SJSA1 (cell line): ENCODE measurements around the gene PTK7. TPM values are rescaled to one million over a fixed set of nuclear protein-coding genes. Genes with fewer than 3 reads are reported as not detected.

Experiments
- DNase-seq, 2 experiments: peaks; one replicate each; pipeline ENCODE4 v3.0.0-alpha.2; 2015 to 2020; ENCODE audit warnings: low spot score in 2 of 2, low read depth in 1 of 2
- H3K27ac ChIP-seq: fragments of 250-450 bp; sonication (Bioruptor Pico); 2 replicates; pipeline ENCODE4 v1.5.1; 2020; ENCODE audit warnings: mild to moderate bottlenecking, moderate library complexity
- H3K27me3 ChIP-seq: fragments of 250-450 bp; sonication (Bioruptor Pico); replicated peaks from 2 replicates; pipeline ENCODE4 v1.5.1; 2020; ENCODE audit warnings: mild to moderate bottlenecking, moderate library complexity
- H3K36me3 ChIP-seq: fragments of 250-450 bp; sonication (Bioruptor Pico); 2 replicates; pipeline ENCODE4 v1.5.1; 2020; ENCODE audit warnings: mild to moderate bottlenecking
- H3K4me1 ChIP-seq: fragments of 250-450 bp; sonication (Bioruptor Pico); replicated peaks from 2 replicates; pipeline ENCODE4 v1.6.1; 2021; ENCODE audit warnings: mild to moderate bottlenecking
- H3K4me3 ChIP-seq: fragments of 250-450 bp; sonication (Bioruptor Pico); 2 replicates; pipeline ENCODE4 v1.5.1; 2020; ENCODE audit warnings: mild to moderate bottlenecking
- H3K9me3 ChIP-seq: fragments of 250-450 bp; sonication (Bioruptor Pico); replicated peaks from 2 replicates; pipeline ENCODE4 v1.5.1; 2020; ENCODE audit warnings: mild to moderate bottlenecking
- total RNA-seq: library from RNA; depleted of rRNA; stranded (reverse); fragments of >200 nt; shearing (Covaris generic); gene quantifications from 2 replicates; pipeline ENCODE4 v1.2.3, GENCODE V29; 2014; rRNA removed

The PTK7 gene
- total RNA-seq, 1 experiment from 2014 or later, result 87.0 TPM

DNA sequence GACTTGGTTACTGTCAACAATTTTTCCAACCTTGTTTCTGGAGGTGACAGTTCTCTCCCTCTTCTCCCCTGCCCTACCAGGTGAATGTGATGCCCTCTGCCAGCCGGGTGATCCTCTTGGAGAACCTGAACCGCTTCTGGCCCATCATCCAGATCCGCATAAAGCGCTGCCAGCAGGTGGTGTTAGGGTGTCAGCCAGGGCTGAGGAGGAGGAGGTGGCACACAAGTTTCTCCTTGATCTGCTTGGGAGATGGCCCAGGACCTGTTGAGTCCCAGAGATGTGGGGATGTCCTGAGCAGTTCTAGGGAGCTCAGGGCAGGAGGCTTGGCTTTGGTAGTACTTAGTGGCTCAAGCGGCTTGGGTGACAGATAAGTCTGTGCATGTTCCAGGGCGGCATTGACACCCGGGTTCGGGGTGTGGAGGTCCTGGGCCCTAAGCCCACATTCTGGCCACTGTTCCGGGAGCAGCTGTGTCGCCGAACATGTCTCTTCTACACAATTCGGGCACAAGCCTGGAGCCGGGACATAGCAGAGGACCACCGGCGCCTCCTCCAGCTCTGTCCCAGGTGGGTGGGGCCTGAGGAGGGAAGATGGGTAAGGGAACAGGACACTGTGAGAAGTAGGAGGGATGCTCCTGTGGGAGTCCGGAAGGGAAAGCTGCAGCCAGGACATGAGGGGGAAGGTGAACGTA lies 127.1 kb downstream of the PTK7 start:
- Histone ChIP-seq H3K27ac (no peak overlapping the region), H3K36me3 (peaks cover 15% of the 10 kb centered on the region; the same call in 1 of the 2 replicates), H3K9me3 (no peaks in the 10 kb centered on the region), H3K4me1 (no peaks in the 10 kb centered on the region), H3K27me3 (no peaks in the 10 kb centered on the region), H3K4me3 (no peak overlapping the region)
- DNase-seq, result no peak

GRCh38 chr6:43203718-43204095 lies 127.6 kb downstream of the PTK7 start:
- no peak for DNase-seq
- no peaks in the 10 kb centered on the region for H3K27me3 ChIP-seq
- no peaks in the 10 kb centered on the region for H3K4me1 ChIP-seq
- H3K4me3 ChIP-seq, result no peak overlapping the region
- peaks cover 15% of the 10 kb centered on the region; the same call in 1 of the 2 replicates for H3K36me3 ChIP-seq
- H3K9me3 ChIP-seq, result no peaks in the 10 kb centered on the region
- no peak overlapping the region for H3K27ac ChIP-seq

DNA sequence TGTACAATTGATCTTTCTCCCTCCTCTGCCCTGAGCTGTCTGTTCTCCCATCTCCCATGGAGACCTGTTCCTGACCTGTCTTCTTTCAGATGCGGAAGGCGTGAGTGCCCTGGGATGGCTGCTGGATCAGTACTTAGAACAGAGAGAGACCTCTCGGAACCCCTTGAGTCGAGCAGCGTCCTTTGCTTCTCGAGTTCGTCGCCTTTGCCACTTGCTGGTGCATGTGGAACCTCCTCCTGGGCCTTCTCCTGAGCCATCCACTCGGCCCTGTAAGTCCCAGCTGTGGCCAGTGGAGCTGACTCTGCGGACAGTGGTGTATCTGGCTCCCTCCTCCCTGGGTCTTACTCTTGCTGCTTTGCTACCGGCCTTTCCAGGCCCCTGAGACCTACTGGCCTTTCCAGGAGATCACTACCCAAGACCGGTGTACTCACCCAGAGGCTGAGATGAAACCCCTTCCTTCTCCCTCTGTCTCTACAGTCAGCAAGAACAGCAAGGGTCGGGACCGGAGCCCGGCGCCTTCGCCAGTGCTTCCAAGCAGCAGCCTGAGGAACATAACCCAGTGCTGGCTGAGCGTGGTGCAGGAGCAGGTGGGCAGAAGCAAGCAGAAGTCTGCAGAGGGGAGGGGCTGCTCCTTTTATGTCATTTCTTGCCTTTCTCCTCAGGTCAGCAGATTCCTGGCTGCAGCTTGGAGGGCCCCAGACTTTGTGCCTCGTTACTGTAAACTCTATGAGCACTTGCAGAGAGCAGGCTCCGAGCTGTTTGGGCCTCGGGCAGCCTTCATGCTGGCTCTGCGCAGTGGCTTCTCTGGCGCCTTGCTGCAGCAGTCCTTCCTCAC lies 128.4 kb downstream of the PTK7 start:
- no peaks in the 10 kb centered on the region for H3K27me3 ChIP-seq

DNA sequence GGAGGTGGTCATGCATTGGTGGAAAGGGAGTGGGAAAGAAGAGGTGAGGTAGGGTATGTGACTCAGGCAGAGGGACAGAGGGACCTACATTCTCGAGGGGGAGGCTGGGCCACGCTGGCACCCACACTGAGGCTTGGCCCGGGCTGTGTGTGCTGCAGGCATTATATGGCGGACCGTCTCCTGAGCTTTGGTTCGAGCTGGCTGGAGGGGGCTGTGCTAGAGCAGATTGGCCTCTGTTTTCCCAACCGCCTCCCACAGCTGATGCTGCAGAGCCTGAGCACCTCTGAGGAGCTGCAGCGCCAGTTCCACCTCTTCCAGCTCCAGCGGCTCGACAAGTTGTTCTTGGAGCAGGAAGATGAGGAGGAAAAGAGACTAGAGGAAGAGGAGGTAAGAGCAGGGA lies 129.7 kb downstream of the PTK7 start:
- Histone ChIP-seq H3K4me1 (no peaks in the 10 kb centered on the region), H3K27ac (no peak overlapping the region), H3K4me3 (no peak overlapping the region), H3K36me3 (peaks cover 5% of the 10 kb centered on the region; the same call in 1 of the 2 replicates), H3K27me3 (no peaks in the 10 kb centered on the region), H3K9me3 (no peaks in the 10 kb centered on the region)
- no peak for DNase-seq

More for the DNA sequence above, 128.4 kb downstream of the PTK7 start:
- Histone ChIP-seq H3K36me3 (peaks cover 15% of the 10 kb centered on the region; the same call in 1 of the 2 replicates), H3K4me1 (no peaks in the 10 kb centered on the region), H3K27ac (no peak overlapping the region), H3K4me3 (no peak overlapping the region), H3K9me3 (no peaks in the 10 kb centered on the region)
- no peak for DNase-seq

GRCh38 chr6:43207286-43207685 lies 131.2 kb downstream of the PTK7 start:
- no peak for DNase-seq
- Histone ChIP-seq H3K27ac (no peak overlapping the region), H3K36me3 (0 out of 2 replicates have a peak, but pooled peaks cover 2% of the 10 kb centered on the region), H3K9me3 (no peaks in the 10 kb centered on the region), H3K4me1 (no peaks in the 10 kb centered on the region), H3K27me3 (no peaks in the 10 kb centered on the region), H3K4me3 (no peak overlapping the region)

Other genes starting within 250 kb of the PTK7 start
- 90.0 and 114 TPM in 2 replicates for gene RPL7L1, start 196.7 kb upstream of the PTK7 start, total RNA-seq
- gene PTCRA, start 160.3 kb upstream of the PTK7 start, total RNA-seq, result not detected in 2 replicates
- 34.3 and 55.2 TPM in 2 replicates for gene CNPY3, start 146.8 kb upstream of the PTK7 start, total RNA-seq
- 0.58 TPM in 1 of 2 replicates, not detected in the other for gene GNMT, start 115.6 kb upstream of the PTK7 start, total RNA-seq
- 25.1 and 30.0 TPM in 2 replicates for gene PEX6, start 97.1 kb upstream of the PTK7 start, total RNA-seq
- gene PPP2R5D, start 91.7 kb upstream of the PTK7 start, total RNA-seq, result 63.4 and 78.4 TPM in 2 replicates
- gene MEA1, start 62.4 kb upstream of the PTK7 start, total RNA-seq, result 118 and 134 TPM in 2 replicates
- 109 and 118 TPM in 2 replicates for gene KLHDC3, start 62.1 kb upstream of the PTK7 start, total RNA-seq
- gene RRP36, start 54.7 kb upstream of the PTK7 start, total RNA-seq, result 143 and 184 TPM in 2 replicates
- gene CUL7, start 22.5 kb upstream of the PTK7 start, total RNA-seq, result 13.7 and 18.8 TPM in 2 replicates
- 24.6 and 34.3 TPM in 2 replicates for gene MRPL2, start 16.9 kb upstream of the PTK7 start, total RNA-seq
- 9.7 and 10.5 TPM in 2 replicates for gene KLC4, start 16.7 kb upstream of the PTK7 start, total RNA-seq
- 37.8 and 47.8 TPM in 2 replicates for gene SRF, start 95.0 kb downstream of the PTK7 start, total RNA-seq
- gene CUL9, start 105.9 kb downstream of the PTK7 start, total RNA-seq, result 8.3 and 15.7 TPM in 2 replicates
- gene DNPH1, start 153.2 kb downstream of the PTK7 start, total RNA-seq, result 35.7 and 71.5 TPM in 2 replicates
- gene TTBK1, start 167.2 kb downstream of the PTK7 start, total RNA-seq, result not detected in 2 replicates
- not detected in 2 replicates for gene SLC22A7, start 221.9 kb downstream of the PTK7 start, total RNA-seq
- gene CRIP3, start 232.5 kb downstream of the PTK7 start, total RNA-seq, result not detected in 2 replicates